Thyroid gland (tissue), 4 donors: ENCODE measurements around the gene PAK5. TPM values are rescaled to one million over a fixed set of nuclear protein-coding genes. Genes with fewer than 3 reads are reported as not detected.

Experiments
- DNase-seq, 2 donors: peaks; one replicate each; pipeline ENCODE4 v3.0.0-alpha.2; 2019
- H3K27ac ChIP-seq, 3 donors: fragments of 200-600 bp; sonication (generic); 1 replicate in 2 of 3; 2 replicates in 1 of 3; pipeline ENCODE4 v1.5.1; 2016 to 2019; ENCODE audit warnings: mild to moderate bottlenecking in 1 of 3, moderate library complexity in 1 of 3
- H3K27me3 ChIP-seq: fragments of 200-600 bp; sonication (generic); one replicate; pipeline ENCODE4 v1.5.1; 2019
- H3K36me3 ChIP-seq, 2 donors: fragments of 200-600 bp; sonication (generic); one replicate each; pipeline ENCODE4 v1.5.1; 2016 to 2019
- H3K4me1 ChIP-seq, 2 donors: fragments of 200-600 bp; sonication (generic); one replicate each; pipeline ENCODE4 v1.5.1; 2017 to 2019
- H3K4me3 ChIP-seq, 3 donors: fragments of 200-600 bp; sonication (generic); replicated peaks in 1 of 3; 1 replicate in 2 of 3; 2 replicates in 1 of 3; pipeline ENCODE4 v1.5.1; 2016; ENCODE audit warnings: mild to moderate bottlenecking in 1 of 3
- H3K9me3 ChIP-seq: fragments of 200-600 bp; sonication (generic); one replicate; pipeline ENCODE4 v1.5.1; 2017
- POLR2A ChIP-seq, 2 donors: fragments of 450-650 bp; IDR thresholded peaks; one replicate each; pipeline ENCODE4 v1.6.1; 2017; ENCODE audit warnings: antibody characterized with exemption in 2 of 2, mild to moderate bottlenecking in 2 of 2, moderate library complexity in 1 of 2
- WGBS, 2 donors: methylation state at CpG; one replicate each; pipeline ENCODE4 v1.1.5; 2017; 5-methylcytosine and 5-hydroxymethylcytosine counted together
- intact Hi-C: fragments of 100-400 bp; cut with DNase I; formaldehyde crosslinking; loops from one replicate; pipeline ENCODE4 v1.15.1; 2023
- total RNA-seq, 4 donors: library from RNA; depleted of rRNA; stranded (reverse); fragments of >200 nt; gene quantifications; one replicate each; pipeline ENCODE4 v1.2.3, GENCODE V29; 2016
- TF ChIP-seq, protein P1 (sequence below), 6 experiments: fragments of 200-600 bp in 3 of 6; fragments of 450-650 bp in 3 of 6; sonication (generic) in 3 of 6; IDR thresholded peaks; one replicate each; pipeline ENCODE4 v1.5.1; 2016 to 2019; ENCODE audit warnings: antibody characterized with exemption in 6 of 6, mild to moderate bottlenecking in 2 of 6, inconsistent platforms in 1 of 6, moderate library complexity in 1 of 6

The PAK5 gene
- total RNA-seq, 4 donors from 2014 or later = 0.13 to 0.33 TPM; not detected in 2

DNA sequence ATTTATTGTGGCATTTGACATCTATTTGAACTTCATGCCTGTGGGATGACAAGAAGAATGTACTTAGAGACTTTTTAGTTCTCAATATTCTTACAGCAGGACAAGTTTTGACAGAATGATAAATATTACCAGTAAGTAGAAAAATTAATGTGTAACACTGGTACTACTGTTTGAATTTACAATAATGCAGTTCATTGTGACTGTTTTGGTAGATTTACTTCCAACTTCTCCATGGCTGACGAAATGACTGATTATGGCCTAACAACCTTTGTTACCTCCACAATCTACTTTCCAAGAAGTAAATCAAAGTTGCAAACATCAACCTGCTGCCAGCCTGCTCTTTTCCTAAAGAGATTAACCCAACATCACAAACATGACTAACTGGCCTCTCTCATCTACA lies 38.5 kb downstream of the PAK5 start:
- H3K36me3 ChIP-seq = no peaks in the 10 kb centered on the region

DNA sequence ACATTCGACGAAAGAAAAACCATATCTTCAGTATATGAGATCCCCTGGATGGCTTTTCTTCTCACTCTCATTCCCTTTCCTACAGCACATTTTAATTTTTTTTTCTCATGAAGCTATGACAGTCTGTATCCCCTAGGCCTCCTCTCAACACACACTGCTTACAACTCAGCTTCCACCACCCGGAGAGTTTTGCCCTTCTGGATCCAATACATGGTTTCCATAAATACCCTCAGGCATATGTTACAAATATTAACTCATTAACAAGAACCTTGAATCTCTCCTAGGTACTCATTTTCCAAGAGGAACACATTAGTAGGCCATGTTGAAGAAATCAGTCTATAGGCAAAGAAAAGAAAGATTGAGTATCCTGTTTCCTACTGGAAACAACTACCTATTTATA lies 44.0 kb downstream of the PAK5 start:
- TF ChIP-seq, protein P1, sequence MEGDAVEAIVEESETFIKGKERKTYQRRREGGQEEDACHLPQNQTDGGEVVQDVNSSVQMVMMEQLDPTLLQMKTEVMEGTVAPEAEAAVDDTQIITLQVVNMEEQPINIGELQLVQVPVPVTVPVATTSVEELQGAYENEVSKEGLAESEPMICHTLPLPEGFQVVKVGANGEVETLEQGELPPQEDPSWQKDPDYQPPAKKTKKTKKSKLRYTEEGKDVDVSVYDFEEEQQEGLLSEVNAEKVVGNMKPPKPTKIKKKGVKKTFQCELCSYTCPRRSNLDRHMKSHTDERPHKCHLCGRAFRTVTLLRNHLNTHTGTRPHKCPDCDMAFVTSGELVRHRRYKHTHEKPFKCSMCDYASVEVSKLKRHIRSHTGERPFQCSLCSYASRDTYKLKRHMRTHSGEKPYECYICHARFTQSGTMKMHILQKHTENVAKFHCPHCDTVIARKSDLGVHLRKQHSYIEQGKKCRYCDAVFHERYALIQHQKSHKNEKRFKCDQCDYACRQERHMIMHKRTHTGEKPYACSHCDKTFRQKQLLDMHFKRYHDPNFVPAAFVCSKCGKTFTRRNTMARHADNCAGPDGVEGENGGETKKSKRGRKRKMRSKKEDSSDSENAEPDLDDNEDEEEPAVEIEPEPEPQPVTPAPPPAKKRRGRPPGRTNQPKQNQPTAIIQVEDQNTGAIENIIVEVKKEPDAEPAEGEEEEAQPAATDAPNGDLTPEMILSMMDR (IDR thresholded peaks at IDR 0.05) = no peak
- TF ChIP-seq POLR2A (IDR thresholded peaks at IDR 0.05) = no peak
- Histone ChIP-seq H3K4me1 (no peaks in the 10 kb centered on the region), H3K27ac (no peak overlapping the region), H3K36me3 (no peaks in the 10 kb centered on the region), H3K27me3 (no peaks in the 10 kb centered on the region), H3K4me3 (no peak overlapping the region), H3K9me3 (no peaks in the 10 kb centered on the region)
- DNase-seq = no peak
- intact Hi-C loops = no loop called here
- WGBS, 2 donors = 88 to 94% methylated on average over 3 of the region's 3 CpGs

More for the DNA sequence above, 38.5 kb downstream of the PAK5 start:
- H3K27me3 ChIP-seq = no peaks in the 10 kb centered on the region
- no peaks in the 10 kb centered on the region for H3K4me1 ChIP-seq
- WGBS, 2 donors = 75 to 79% methylated on average over 1 of the region's 1 CpG
- TF ChIP-seq, protein P1 (IDR thresholded peaks at IDR 0.05) = no peak
- no peak for TF ChIP-seq POLR2A (IDR thresholded peaks at IDR 0.05)
- H3K4me3 ChIP-seq = no peak overlapping the region
- DNase-seq = no peak
- H3K9me3 ChIP-seq = no peaks in the 10 kb centered on the region
- intact Hi-C loops = no loop called here
- no peak overlapping the region for H3K27ac ChIP-seq

DNA sequence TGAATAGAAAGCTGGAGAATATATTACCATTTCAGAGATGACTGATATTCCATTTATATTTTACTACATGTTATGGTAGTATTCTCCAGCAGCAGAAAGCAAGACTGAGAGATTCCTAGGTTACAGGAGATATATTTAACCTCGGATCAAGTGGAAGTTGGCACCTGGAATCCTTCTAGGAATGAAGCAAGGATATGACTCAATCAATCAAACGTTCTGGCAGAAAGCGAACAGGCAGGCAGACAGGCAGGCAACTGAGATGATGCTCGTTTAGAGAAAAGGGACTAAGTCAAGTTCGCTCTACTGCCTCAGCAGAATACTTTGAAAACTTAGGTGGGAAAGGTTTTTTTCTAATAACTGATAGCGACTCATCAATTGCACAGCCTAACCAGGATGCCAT lies 46.2 kb downstream of the PAK5 start:
- Histone ChIP-seq H3K27me3 (no peaks in the 10 kb centered on the region), H3K27ac (no peak overlapping the region), H3K9me3 (no peaks in the 10 kb centered on the region), H3K4me3 (no peak overlapping the region), H3K36me3 (no peaks in the 10 kb centered on the region), H3K4me1 (no peaks in the 10 kb centered on the region)
- no peak for TF ChIP-seq POLR2A (IDR thresholded peaks at IDR 0.05)
- TF ChIP-seq, protein P1 (IDR thresholded peaks at IDR 0.05) = no peak
- 72 to 82% methylated on average over 6 of the region's 6 CpGs for WGBS, 2 donors
- intact Hi-C loops = no loop called here
- no peak for DNase-seq

DNA sequence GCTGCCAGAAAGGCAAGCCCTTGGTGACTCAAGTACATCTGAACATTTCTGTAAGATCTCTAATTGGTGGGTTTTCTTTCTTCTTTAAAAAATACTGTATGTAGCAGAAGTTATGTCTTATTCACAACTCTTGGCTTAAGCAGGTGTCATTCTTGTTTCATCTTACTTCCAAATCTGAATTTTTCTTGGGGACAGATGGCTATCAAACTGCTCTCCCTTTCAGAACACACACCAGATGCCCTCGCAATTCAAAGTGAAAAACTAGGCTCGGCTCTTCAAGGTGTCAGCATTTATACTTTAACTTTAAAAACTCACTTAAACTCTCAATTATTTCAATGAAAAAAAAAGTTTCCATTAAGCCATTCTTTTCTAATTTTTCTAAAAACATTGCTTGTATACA lies 49.7 kb downstream of the PAK5 start:
- no peak for DNase-seq

DNA sequence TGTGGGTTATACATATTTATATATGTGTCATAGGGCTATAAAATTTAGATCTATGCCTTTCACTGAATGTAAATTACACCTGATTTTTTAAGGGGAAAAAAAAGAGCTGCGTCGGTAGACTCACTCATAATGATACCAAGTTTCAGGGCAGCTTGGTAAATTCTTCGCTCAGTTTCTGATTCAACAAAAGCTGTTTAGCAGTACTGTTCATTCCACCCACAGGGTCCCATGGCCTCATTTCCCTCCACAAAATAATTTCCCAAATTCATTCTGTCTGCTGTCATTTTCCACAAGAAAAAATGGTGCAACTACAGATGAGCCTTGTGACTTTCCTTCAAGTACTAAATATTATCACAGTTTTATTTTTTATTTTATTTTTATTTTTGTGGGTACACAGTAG lies 63.7 kb downstream of the PAK5 start:
- Histone ChIP-seq H3K9me3 (no peaks in the 10 kb centered on the region), H3K27me3 (no peaks in the 10 kb centered on the region), H3K36me3 (no peaks in the 10 kb centered on the region), H3K4me1 (no peaks in the 10 kb centered on the region), H3K27ac (no peak overlapping the region), H3K4me3 (no peak overlapping the region)
- DNase-seq = no peak
- no peak for TF ChIP-seq POLR2A (IDR thresholded peaks at IDR 0.05)
- TF ChIP-seq, protein P1 (IDR thresholded peaks at IDR 0.05) = no peak
- intact Hi-C loops = no loop called here
- WGBS, 2 donors = 96 to 97% methylated on average over 3 of the region's 3 CpGs

More for the DNA sequence above, 49.7 kb downstream of the PAK5 start:
- Histone ChIP-seq H3K27me3 (no peaks in the 10 kb centered on the region), H3K4me3 (no peak overlapping the region), H3K9me3 (no peaks in the 10 kb centered on the region), H3K4me1 (no peaks in the 10 kb centered on the region), H3K36me3 (no peaks in the 10 kb centered on the region), H3K27ac (no peak overlapping the region)
- TF ChIP-seq, protein P1 (IDR thresholded peaks at IDR 0.05) = no peak
- no peak for TF ChIP-seq POLR2A (IDR thresholded peaks at IDR 0.05)
- intact Hi-C loops = no loop called here
- 90% methylated on average over 2 of the region's 2 CpGs for WGBS, 2 donors
